HepG2 (cell line): Measurements from ENCODE around the gene SAMD8. TPM values are rescaled to one million over a fixed set of nuclear protein-coding genes. Genes with fewer than 3 reads are reported as not detected.

Experiments used
- ATF7 ChIP-seq, 2 experiments: fragments of 450-650 bp in 1 of 2; sonication (generic) in 1 of 2; formaldehyde crosslinking in 1 of 2; IDR thresholded peaks; 2 replicates each; pipeline versions ENCODE4 v1.4.0 to v1.6.1; 2016 to 2020; ENCODE audit warnings: antibody characterized with exemption in 1 of 2, mild to moderate bottlenecking in 1 of 2, missing genetic modification reagents in 1 of 2
- CREB1 ChIP-seq, 2 experiments: fragments of 450-650 bp in 1 of 2; IDR thresholded peaks; 2 replicates each; pipeline ENCODE4 v1.6.1; 2016 to 2017; ENCODE audit warnings: control low read depth in 1 of 2, mild to moderate bottlenecking in 1 of 2, missing compliant biosample characterization in 1 of 2, missing genetic modification characterization in 1 of 2
- FOXA1 ChIP-seq, 2 experiments: fragments of 450-650 bp in 1 of 2; sonication (generic) in 1 of 2; formaldehyde crosslinking in 1 of 2; IDR thresholded peaks; 2 replicates each; pipeline versions ENCODE4 v1.4.0 to v1.6.1; 2016 to 2020; ENCODE audit warnings: missing genetic modification reagents in 1 of 2
- FOXK2 ChIP-seq: fragments of 450-650 bp; IDR thresholded peaks from 2 replicates; pipeline ENCODE4 v1.6.1; 2016
- HOXA3 ChIP-seq: sonication (generic); formaldehyde crosslinking; IDR thresholded peaks from 2 replicates; pipeline ENCODE4 v1.5.0; 2020; ENCODE audit warnings: missing genetic modification reagents
- RELA ChIP-seq: sonication (generic); formaldehyde crosslinking; IDR thresholded peaks from 2 replicates; pipeline ENCODE4 v1.4.0; 2020; ENCODE audit warnings: missing genetic modification reagents
- SAP130 ChIP-seq: IDR thresholded peaks from 2 replicates; pipeline ENCODE4 v1.6.1; 2016; ENCODE audit warnings: low read depth
- SIN3A ChIP-seq: IDR thresholded peaks from 2 replicates; pipeline ENCODE4 v1.6.1; 2011; ENCODE audit warnings: low read depth, mild to moderate bottlenecking, control low read depth, low read length, borderline replicate concordance
- ZBTB38 ChIP-seq: sonication (generic); formaldehyde crosslinking; IDR thresholded peaks from 2 replicates; pipeline ENCODE4 v1.5.1; 2020; ENCODE audit warnings: mild to moderate bottlenecking, missing genetic modification reagents
- ZIK1 ChIP-seq: sonication (generic); formaldehyde crosslinking; IDR thresholded peaks from 2 replicates; pipeline ENCODE4 v1.5.0; 2020; ENCODE audit warnings: mild to moderate bottlenecking, low read depth, missing genetic modification reagents, borderline replicate concordance
- ZNF335 ChIP-seq: sonication (generic); formaldehyde crosslinking; IDR thresholded peaks from 2 replicates; pipeline ENCODE4 v1.4.0; 2020; ENCODE audit warnings: missing genetic modification reagents
- ZNF530 ChIP-seq: sonication (generic); formaldehyde crosslinking; IDR thresholded peaks from 2 replicates; pipeline ENCODE4 v1.5.0; 2020; ENCODE audit warnings: low read depth, mild to moderate bottlenecking, missing genetic modification reagents
- ZNF839 ChIP-seq: sonication (generic); formaldehyde crosslinking; IDR thresholded peaks from 2 replicates; pipeline ENCODE4 v1.4.0; 2020; ENCODE audit warnings: missing genetic modification reagents, mild to moderate bottlenecking, borderline replicate concordance
- polyA plus RNA-seq, 8 experiments: library from polyadenylated mRNA; depleted of rRNA in 3 of 8; stranded (reverse) in 7 of 8; unstranded in 1 of 8; fragments of >200 nt; fragmentation: Illumina TruSeq in 4 of 8; extraction: Trizol in 4 of 8; gene quantifications; 2 replicates each; pipeline versions ENCODE4 v1.2.1 to v1.2.3, GENCODE V29; 2011 to 2016; ENCODE audit warnings: low read depth in 4 of 8, missing spikeins in 1 of 8, mixed read lengths in 1 of 8; ENCODE audit not compliant: insufficient read depth in 1 of 8
- total RNA-seq, 5 experiments: library from RNA; depleted of rRNA; stranded (reverse); fragments of >200 nt; fragmentation: Illumina TruSeq; extraction: Trizol; gene quantifications; 2 replicates each; pipeline ENCODE4 v1.2.3, GENCODE V29; 2016; ENCODE audit warnings: low read depth in 1 of 5
- TF ChIP-seq, protein P1 (sequence below): sonication (generic); formaldehyde crosslinking; IDR thresholded peaks from 2 replicates; pipeline ENCODE4 v1.4.0; 2020; ENCODE audit warnings: mild to moderate bottlenecking, missing genetic modification reagents, borderline replicate concordance
- TF ChIP-seq, protein P2 (sequence below): sonication (generic); formaldehyde crosslinking; IDR thresholded peaks from 2 replicates; pipeline ENCODE4 v1.8.1; 2023; ENCODE audit warnings: missing genetic modification reagents, mild to moderate bottlenecking, borderline replicate concordance
- TF ChIP-seq, protein P3 (sequence below): sonication (generic); formaldehyde crosslinking; IDR thresholded peaks from 2 replicates; pipeline ENCODE4 v1.5.1; 2020; ENCODE audit warnings: missing genetic modification reagents, mild to moderate bottlenecking, borderline replicate concordance
- TF ChIP-seq, protein P4 (sequence below): sonication (generic); formaldehyde crosslinking; IDR thresholded peaks from 2 replicates; pipeline ENCODE4 v1.4.0; 2020; ENCODE audit warnings: missing genetic modification reagents
- TF ChIP-seq, protein P5 (sequence below): sonication (generic); formaldehyde crosslinking; IDR thresholded peaks from 2 replicates; pipeline ENCODE4 v1.4.0; 2020; ENCODE audit warnings: missing genetic modification reagents
- TF ChIP-seq, protein P6 (sequence below): sonication (generic); formaldehyde crosslinking; IDR thresholded peaks from 2 replicates; pipeline ENCODE4 v1.5.1; 2020; ENCODE audit warnings: mild to moderate bottlenecking, missing genetic modification reagents, moderate library complexity

The SAMD8 gene
- total and polyA plus RNA-seq, 2 of the 13 experiments (the other 11 are each of a cell fraction or from before 2014, with no cell fraction given), result 10.4 to 13.2 TPM

DNA sequence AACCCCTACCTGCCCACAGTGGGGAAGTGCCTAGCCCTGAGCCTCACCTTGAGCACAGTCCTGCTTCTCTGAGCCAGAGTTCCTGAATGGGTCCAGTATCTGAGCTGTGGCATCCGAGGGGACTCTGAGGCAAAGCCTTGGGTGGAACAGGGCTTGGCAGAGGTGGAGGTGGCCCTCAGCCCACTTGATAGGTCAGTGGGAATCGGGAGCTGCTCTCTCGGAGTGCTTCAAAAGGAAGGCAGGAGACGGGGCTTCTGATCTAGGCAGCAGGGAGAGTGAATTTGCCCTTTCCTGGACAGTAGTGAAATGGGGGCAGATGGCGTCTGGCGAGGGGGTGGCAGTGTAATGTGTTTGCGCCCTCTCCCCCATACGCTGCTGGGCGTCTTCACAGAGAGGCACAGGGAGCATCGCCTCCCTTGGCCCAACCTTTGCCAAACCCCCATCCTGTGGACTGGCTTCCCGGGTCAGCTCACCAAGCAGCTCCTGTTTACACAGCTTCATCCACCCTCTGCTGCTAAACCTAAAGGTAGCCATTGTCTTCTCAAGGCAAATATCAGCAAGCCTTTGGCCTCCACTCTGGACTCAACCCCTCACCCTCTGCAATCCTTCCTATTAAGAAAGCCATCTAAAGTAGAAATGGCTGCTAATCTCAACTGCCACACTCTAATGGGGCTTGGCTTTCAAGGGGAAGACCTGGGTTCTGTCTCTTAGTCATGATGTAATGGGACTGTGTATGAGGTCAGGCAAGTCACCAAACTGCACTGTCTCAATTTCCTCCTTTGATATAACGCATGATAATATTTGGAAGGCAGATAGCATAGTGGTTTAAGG is 78.0 kb downstream of the SAMD8 start (continued):
- TF ChIP-seq, protein P1, sequence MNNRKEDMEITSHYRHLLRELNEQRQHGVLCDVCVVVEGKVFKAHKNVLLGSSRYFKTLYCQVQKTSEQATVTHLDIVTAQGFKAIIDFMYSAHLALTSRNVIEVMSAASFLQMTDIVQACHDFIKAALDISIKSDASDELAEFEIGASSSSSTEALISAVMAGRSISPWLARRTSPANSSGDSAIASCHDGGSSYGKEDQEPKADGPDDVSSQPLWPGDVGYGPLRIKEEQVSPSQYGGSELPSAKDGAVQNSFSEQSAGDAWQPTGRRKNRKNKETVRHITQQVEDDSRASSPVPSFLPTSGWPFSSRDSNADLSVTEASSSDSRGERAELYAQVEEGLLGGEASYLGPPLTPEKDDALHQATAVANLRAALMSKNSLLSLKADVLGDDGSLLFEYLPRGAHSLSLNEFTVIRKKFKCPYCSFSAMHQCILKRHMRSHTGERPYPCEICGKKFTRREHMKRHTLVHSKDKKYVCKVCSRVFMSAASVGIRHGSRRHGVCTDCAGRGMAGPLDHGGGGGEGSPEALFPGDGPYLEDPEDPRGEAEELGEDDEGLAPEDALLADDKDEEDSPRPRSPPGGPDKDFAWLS, result no peak
- TF ChIP-seq FOXA1 (IDR thresholded peaks at IDR 0.05), result peak; percentile 30; the same call in 1 of the 2 replicates
- TF ChIP-seq FOXA1 (CRISPR knock-in tag; IDR thresholded peaks at IDR 0.05), result peak; percentile 95
- TF ChIP-seq, protein P2, sequence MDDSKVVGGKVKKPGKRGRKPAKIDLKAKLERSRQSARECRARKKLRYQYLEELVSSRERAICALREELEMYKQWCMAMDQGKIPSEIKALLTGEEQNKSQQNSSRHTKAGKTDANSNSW (CRISPR knock-in tag), result no peak
- no peak for TF ChIP-seq CREB1 (IDR thresholded peaks at IDR 0.05)
- no peak for TF ChIP-seq CREB1 (CRISPR knock-in tag; IDR thresholded peaks at IDR 0.05)
- no peak for TF ChIP-seq FOXK2
- no peak for TF ChIP-seq SIN3A
- TF ChIP-seq, protein P3, sequence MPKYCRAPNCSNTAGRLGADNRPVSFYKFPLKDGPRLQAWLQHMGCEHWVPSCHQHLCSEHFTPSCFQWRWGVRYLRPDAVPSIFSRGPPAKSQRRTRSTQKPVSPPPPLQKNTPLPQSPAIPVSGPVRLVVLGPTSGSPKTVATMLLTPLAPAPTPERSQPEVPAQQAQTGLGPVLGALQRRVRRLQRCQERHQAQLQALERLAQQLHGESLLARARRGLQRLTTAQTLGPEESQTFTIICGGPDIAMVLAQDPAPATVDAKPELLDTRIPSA (CRISPR knock-in tag), result no peak
- no peak for TF ChIP-seq ZNF839 (CRISPR knock-in tag)
- peak; percentile 66 for TF ChIP-seq HOXA3 (CRISPR knock-in tag)
- TF ChIP-seq, protein P4, sequence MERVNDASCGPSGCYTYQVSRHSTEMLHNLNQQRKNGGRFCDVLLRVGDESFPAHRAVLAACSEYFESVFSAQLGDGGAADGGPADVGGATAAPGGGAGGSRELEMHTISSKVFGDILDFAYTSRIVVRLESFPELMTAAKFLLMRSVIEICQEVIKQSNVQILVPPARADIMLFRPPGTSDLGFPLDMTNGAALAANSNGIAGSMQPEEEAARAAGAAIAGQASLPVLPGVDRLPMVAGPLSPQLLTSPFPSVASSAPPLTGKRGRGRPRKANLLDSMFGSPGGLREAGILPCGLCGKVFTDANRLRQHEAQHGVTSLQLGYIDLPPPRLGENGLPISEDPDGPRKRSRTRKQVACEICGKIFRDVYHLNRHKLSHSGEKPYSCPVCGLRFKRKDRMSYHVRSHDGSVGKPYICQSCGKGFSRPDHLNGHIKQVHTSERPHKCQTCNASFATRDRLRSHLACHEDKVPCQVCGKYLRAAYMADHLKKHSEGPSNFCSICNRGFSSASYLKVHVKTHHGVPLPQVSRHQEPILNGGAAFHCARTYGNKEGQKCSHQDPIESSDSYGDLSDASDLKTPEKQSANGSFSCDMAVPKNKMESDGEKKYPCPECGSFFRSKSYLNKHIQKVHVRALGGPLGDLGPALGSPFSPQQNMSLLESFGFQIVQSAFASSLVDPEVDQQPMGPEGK (CRISPR knock-in tag), result peak; percentile 36
- TF ChIP-seq, protein P5, sequence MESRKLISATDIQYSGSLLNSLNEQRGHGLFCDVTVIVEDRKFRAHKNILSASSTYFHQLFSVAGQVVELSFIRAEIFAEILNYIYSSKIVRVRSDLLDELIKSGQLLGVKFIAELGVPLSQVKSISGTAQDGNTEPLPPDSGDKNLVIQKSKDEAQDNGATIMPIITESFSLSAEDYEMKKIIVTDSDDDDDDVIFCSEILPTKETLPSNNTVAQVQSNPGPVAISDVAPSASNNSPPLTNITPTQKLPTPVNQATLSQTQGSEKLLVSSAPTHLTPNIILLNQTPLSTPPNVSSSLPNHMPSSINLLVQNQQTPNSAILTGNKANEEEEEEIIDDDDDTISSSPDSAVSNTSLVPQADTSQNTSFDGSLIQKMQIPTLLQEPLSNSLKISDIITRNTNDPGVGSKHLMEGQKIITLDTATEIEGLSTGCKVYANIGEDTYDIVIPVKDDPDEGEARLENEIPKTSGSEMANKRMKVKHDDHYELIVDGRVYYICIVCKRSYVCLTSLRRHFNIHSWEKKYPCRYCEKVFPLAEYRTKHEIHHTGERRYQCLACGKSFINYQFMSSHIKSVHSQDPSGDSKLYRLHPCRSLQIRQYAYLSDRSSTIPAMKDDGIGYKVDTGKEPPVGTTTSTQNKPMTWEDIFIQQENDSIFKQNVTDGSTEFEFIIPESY, result no peak
- TF ChIP-seq ZNF335 (CRISPR knock-in tag), result peak; percentile 58; the same call in 1 of the 2 replicates
- TF ChIP-seq, protein P6, sequence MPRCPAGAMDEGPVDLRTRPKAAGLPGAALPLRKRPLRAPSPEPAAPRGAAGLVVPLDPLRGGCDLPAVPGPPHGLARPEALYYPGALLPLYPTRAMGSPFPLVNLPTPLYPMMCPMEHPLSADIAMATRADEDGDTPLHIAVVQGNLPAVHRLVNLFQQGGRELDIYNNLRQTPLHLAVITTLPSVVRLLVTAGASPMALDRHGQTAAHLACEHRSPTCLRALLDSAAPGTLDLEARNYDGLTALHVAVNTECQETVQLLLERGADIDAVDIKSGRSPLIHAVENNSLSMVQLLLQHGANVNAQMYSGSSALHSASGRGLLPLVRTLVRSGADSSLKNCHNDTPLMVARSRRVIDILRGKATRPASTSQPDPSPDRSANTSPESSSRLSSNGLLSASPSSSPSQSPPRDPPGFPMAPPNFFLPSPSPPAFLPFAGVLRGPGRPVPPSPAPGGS (CRISPR knock-in tag), result peak; percentile 86
- no peak for TF ChIP-seq ZIK1 (CRISPR knock-in tag)
- TF ChIP-seq ZNF530, result no peak
- TF ChIP-seq RELA (CRISPR knock-in tag), result no peak
- peak; percentile 25; the same call in 1 of the 2 replicates for TF ChIP-seq ZBTB38 (CRISPR knock-in tag)
- peak; percentile 38; the same call in 1 of the 2 replicates for TF ChIP-seq SAP130 (CRISPR knock-in tag)
- TF ChIP-seq ATF7 (IDR thresholded peaks at IDR 0.05), result peak; percentile 27; the same call in 1 of the 2 replicates
- no peak for TF ChIP-seq ATF7 (CRISPR knock-in tag; IDR thresholded peaks at IDR 0.05)
